Activated naive CD4-positive, alpha-beta T cell treated with anti-CD3 and anti-CD28 coated beads, Interleukin-2, amount 50 U/mL, for 16 hours (primary cell): ENCODE measurements around the gene CCT3.
"Not testable (repeated sequence)": the region's sequence is repeated elsewhere in the genome, so short reads cannot be mapped to it uniquely, and the experiment has no call there.

ENCODE experiments used
- DNase-seq: peaks from one replicate; pipeline ENCODE4 v3.0.0-alpha.2; 2020

The CCT3 gene

DNA sequence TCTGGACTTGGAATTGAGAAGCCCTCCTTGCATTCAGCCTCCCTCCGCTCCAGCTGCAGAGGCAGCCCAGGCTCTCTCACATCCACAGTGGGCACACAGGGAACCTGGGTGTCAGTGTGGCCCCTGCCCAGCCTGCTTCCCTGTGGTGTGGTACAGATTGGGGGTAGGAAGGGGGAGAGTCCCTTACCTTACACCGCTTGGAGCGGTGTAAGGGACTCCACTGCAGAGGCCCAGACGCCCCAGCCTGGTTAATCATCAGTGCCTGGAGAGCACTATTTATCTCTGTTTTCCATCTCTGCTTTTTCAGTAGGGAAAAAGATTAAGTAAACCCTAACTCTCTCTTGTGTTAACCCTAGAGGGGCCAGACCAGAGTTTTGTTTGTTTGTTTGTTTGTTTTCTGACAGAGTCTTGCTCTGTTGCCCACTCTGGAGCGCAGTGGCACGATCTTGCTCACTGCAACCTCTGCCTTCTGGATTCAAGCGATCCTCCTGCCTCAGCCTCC, 30.1 kb upstream of the CCT3 start:
- DNase-seq: no peak

DNA sequence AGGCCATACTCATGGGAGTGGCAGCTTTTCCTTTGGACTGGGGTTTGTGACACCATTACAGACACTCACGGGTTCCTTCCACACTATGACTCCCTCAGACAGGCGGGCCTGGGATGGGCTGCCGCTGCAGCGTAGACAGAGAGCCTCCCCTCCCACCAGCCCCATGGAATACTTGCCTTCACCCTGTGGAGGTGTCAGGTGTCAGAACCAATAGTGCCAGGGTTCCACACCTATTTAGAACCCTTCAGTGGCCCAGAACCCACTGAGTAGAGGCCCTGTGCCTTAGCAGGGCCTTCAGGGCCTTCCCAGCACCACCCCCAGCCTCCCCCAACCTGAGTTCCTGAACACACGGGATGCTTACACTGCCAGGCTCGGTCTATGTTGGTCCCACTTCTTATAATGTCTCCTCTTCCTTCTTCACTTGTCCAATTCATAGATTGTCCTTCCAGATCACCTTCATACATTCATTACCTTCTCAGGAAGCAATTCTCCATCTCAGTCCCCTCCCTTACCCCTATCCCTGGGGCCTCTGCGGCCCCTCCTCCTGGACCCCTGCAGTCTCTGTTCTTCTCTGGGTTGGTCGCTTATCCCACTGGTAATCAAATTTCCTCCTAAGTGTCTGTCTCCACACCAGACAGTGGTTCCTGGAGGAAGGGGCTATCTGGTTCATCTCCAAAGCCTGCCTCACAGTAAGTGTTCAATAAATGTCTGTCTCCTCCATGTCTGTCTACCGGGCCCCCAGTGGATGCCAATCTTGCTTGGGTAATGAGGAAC, 29.5 kb upstream of the CCT3 start:
- no peak for DNase-seq

DNA sequence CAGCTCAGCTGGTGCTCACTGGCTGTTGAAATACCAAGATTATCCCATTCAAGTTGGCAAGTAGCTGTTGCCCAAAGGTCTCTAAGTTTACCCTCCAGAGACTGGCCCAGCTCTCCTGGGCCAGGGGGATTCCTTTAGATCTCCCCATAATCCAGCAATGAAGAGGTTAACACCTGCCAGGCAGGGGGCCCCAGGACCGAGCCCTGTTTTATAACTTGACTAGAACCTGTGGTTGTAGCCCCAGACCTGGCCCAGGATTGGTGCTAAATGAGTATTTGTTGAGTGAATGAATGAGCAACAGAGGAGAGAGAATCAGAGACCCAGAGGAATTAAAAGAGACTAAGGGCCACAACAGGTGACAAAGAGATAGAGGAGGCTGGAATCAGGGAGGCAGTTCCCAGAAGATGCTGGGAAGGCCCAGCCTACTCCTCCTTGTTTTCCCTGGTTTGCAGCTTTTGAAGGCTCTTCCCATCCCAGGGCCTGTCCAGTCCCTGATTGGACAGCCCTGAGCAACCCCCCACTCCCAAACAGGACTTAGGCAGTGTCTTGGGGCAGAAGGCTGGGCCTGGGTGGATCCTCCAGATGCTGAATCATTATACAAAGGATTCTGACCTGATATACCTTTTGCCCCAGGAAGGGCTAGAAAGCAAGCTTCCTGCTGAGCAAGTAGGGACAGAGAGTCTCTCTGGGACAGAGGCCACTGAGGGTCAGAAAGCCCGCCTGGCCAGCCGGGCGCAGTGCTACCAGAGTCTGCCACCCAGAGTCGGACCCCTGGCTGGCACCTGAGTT, 28.5 kb upstream of the CCT3 start:
- DNase-seq: no peak

DNA sequence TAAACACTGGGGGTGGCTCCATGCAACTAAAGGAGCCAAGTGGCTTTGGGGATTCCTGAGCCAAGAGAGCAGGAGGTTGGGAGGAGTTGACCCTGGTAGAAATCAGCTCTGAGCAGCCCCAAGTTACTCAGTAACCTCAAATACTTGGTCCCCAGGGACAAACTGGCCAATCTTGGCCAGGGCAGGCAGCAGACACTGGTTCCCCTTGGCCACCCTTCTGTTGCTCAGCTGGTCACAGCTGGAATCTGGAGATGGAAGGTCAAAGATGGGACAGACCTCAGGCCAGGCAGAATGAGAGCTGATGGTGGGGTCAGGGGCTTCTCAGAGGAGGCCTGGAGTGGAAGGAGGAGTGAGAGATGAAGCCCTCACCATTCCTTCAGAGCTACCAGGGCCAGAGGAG, 27.7 kb upstream of the CCT3 start:
- no peak for DNase-seq

DNA sequence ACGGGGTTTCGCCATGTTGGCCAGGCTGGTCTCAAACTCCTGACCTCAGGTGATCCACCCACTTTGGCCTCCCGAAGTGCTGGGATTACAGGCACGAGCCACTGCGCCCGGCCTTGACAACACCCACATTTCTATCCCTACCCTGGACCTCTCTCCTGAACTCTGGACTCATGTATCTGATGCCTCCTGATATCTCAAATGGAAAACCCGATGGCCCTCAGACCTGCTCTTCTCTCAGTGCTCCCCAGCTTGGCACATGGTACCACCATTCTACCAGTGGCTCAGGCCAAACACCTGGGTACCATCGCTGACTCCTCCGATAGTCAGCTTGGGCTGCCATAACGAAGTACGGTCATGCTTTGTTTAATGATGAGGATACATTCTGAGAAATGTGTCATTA, 22.4 kb upstream of the CCT3 start:
- DNase-seq: no peak

DNA sequence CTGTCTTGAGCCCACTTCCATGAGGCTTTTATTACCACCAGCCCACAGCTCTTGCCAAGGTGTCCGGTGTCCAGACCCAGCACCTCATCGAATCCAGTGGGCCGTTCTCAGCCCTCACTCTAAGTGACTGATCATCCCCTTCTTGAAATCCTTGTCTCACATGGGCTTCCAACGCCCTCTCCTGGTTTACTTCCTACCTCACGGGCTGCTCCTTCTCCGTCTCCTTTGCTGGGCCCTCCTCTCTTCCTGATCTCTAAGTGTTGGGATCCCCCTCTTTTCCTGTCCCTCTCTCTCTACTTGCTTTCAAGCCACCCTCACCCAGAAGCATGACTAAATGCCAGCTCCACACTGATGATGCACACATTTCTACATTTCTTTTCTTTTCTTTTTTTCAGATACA, 21.9 kb upstream of the CCT3 start:
- DNase-seq: no peak

DNA sequence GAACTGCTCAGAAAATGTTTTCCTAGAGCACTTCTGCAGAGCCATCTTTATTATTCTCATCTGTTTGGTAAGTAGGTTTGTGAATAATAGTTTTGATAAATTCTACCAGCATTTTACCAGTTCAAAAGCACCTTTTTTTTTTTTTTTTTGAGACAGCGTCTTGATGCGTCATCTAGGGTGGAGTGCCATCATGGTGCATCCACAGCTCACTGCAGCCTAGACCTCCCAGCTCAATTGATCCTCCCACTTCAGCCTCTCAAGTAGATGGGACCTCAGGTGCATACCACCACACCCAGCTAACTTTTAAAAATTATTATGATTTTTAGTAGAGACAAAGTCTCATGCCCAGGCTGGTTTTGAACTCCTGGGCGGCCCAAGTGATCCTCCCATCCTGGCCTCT, 21.2 kb upstream of the CCT3 start:
- no peak for DNase-seq

DNA sequence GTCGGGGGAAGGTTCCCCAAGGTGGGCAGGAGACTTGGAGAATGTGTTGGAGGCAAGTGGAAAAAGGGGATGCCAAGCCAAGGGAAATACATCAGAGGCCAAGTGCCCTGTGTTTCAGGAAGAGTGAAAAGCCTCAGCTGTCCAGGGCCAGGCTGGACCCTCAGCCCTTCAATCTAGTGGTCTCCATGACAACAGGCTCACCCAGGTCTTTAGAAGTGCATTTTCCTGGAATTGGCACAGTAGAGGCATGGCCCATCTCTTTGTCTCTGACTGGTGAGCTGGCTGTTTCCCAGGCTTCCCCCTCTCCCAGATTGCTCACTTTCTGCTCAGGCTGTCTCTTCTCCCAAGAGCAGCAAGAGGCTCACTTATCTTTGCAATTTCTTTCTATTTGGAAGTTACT, 20.5 kb upstream of the CCT3 start:
- no peak for DNase-seq

DNA sequence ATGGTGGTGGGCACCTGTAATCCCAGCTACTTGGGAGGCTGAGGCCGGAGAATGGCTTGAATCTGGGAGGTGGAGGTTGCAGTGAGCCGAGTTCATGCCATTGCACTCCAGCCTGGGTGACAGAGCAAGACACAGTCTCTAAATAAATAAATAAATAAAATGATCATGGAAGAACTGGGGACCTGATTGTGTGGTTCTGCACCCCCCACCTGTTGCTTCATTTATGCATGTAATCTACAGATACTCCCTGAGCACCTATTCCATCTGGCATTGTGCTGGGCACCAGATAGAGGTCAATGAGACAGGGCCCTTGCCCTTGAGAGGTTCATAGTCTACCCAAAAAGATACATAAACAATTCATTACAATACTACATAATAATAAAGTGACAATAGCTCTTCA, 19.9 kb upstream of the CCT3 start:
- DNase-seq: no peak

DNA sequence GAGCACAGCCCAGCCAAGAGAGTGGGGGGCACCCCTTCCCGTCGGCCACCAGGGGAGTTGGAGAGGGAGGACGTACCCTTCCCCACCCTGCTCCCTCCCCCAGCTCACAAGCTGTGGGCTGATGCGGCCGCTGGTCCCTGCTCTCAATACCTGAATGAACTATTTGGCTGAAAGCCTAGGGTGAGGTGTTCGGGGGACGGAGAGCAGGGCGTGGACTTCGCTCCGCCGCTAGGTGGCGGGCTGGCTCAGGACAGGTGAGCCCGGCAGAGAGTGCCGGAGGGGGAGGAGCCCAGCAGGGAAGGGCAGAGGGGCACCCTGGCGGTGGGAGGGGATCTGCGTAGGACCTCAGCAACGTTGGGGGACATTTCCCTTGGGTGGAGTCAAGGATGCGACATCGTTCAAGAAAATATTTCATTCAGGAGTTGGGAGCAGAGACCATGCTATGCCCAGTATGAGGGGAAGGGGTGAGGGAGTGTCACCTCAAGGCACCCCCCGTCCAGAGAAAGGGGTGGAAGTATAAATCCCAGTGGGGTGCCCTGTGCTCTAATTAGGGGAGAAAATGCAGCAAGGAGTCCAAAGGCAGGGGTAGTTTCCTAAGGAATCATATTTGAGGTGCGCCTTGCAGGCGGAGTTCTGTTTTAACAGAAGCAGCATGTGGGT, 18.9 kb upstream of the CCT3 start:
- DNase-seq: peak; percentile 65

DNA sequence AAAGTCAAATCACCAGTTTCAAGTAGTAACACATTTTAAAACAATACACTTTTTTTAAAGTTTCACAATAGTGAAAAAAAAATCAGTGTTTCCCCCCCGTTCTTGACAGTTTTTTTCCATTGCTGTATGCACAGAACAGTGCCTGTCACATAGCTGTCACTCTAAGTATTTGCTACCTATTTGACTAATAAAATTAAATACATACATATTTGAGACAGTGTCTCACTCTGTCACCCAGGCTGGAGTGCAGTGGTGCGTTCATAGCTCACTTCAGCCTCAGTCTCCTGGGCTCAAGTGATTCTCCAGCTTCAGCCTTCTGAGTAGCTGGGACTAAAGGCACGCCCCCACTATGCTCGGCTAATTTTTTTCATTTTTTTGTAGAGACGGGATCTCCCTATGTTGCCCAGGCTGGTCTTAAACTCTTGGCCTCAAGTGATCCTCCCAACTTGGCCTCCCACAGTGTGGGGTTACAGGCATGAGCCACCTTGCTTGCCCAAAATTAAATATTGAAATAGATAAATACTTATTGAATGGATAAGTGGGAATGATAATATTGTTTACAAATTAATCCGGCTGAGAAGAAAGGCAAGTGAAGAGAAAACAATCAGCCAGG, 18.3 kb upstream of the CCT3 start:
- DNase-seq: no peak

DNA sequence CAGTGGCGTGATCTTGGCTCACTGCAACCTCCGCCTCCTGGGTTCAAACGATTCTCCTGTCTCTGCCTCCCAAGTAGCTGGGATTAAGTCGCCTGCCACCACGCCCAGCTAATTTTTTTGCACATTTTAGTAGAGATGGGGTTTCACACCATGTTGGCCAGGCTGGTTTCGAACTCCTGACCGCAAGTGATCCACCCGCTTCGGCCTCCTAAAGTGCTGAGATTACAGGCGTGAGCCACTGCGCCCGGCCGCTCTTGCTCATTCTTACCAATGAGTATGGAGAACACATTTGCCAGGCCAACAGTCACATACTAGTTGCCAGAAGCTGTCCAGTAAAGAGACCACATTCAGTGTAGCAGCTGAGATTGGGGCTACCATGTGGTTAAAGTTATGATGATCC, 14.4 kb upstream of the CCT3 start:
- DNase-seq: not testable (repeated sequence)

DNA sequence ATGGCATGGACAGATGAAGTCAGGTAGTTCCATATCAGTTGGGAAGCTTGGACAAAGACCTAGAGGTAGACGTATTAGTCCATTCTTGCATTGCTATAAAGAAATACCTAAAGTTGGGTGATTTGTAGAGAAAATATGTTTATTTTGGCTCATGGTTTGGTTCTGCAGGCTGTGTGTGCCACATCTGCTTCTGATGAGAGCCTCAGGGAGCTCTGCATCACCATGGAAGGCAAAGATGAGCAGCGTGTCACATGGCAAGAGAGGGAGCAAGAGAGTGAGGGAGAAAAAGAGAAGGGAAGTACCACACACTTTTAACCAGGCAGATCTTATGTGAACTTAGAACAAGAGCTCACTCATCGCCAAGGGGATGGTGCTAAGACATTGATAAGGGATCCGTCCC, 9.2 kb upstream of the CCT3 start:
- no peak for DNase-seq

DNA sequence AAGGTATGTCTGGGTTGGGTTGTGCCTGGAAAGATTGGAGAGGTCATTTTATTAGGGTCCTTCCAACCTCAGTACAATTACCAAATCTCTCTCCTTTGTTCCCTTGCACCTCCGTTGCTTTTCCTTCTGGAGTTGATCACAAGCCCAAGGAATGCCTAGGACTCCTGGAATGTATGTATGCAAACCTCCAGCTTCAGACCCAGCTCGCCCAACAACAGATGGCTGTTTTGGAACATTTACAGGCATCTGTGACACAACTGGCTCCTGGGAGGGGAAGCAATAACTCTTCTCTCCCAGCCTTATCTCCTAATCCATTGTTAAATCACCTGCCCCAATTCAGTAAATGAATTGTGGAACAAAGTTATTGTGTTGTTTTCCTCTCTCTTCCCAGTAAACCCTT, 8.5 kb upstream of the CCT3 start:
- DNase-seq: no peak

DNA sequence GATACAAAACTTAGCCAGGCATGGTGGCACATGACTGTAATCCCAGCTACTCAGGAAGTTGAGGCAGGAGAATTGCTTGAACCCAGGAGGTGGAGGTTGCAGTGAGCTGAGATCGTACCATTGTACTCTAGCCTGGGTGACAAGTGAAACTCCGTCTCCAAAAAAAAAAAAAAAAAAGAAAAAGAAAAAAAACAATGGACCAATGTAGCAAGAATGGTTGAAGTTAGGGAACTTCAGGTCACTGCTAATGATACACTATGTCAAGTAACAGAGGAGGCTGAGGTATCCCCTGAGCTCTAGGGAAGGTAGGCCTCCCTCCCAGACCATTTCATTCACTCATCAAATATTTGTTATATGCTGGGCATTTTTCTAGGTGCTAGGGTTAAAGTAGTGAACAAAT, 7.9 kb upstream of the CCT3 start:
- not testable (repeated sequence) for DNase-seq

DNA sequence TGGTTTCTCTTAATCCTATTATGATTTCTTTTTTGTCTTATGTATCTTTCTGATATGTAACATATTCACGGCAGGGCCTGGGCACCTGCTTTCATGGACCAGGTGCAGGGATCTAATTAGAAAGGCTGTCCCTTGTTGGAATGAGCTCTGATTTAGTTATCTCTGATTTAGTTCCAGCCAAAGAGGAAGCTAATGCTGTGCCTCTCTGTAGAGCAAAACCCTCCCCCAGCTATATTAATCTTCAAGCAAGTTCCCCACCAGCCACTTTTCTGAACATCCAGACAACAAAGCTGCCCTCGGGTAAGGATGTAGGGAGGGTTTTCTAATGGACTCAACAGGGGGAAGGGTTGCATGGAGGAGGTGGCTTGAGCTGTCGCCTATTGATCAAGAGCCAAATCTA, 6.3 kb upstream of the CCT3 start:
- DNase-seq: no peak

DNA sequence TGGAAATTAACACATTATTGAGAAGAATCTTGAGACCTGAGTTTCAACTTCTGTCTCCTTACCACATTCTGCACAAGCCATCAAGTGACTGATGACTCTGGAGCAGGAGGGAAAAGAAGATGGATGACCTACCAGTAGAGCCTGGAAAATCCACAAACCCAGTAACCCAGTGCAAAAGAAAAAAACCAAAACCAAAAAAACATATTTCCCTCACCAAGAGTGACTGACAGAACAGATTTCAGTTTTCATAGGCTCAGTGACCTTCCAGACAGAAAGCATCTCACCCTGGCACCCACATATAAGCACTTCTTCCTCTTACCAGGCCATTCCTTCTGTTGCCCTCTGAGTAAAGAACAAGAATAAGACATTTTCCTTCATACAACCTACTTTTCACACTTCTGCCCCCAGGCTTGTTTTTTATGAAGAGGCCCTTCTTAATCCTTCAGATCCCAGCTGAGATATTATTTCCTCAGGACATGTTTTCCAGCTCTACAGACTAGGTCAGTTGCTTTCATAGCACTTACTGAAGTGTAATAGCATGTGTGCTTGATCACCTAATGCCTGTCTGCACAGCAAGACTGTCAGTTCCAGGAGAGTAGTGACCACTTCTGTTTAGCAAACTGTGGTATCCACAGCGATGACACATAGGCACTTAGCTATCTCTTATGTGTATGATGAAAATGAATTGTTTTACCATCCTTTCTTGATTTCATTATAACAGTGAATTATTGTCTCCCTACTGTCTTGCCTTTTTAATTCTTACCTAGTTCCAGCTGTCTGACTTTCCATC, 4.3 kb upstream of the CCT3 start:
- DNase-seq: no peak

DNA sequence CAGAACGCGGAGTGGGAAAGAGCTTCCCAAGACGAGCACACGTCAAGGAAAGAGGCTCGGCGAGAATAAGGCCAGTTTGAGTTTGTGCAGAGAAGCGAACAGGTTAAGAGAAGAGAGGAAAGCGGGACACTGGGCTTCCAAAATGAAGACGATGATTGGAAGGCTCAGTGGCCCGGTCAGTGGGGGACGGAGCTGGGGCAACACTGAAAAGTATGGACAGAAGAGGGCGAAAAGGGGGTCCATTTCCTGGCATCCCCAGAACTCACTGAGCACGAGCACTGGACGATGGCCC, 258 bp downstream of the CCT3 start:
- DNase-seq: peak; percentile 31

DNA sequence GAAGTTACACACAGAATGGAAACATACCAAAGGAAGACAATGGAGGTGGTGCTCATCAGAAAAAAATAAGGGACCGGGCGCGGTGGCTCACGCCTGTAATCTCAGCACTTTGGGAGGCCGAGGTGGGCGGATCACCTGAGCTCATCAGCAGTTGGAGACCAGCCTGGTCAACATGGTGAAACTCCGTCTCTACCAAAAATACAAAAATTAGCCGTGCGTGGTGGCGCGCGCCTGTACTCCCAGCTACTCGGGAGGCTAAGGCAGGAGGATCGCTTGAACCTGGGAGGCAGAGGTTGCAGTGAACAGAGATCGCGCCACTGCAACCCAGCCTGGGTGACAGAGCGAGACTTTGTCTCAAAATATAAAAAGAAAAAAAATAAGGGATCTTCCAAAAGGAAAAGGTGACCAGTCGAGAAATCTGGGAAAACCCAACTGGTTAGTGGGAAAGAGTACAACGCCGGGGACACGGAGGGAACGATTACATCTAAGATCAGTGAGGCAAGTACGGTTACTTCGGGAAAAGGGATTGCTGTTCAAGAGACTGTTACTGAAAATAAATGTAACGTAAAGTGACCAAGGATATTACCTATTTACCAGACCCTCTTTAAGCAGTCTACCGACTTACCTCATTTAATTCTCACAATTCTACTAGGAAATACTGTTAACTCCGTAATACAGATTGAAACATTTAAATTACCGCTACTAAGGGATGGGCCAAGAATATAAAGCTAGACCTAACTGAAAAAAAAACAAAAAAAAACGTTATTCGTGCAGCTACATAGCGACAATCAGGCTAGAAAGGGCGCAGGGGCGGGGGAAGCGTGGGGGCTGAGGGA, 822 bp downstream of the CCT3 start:
- DNase-seq: no peak

DNA sequence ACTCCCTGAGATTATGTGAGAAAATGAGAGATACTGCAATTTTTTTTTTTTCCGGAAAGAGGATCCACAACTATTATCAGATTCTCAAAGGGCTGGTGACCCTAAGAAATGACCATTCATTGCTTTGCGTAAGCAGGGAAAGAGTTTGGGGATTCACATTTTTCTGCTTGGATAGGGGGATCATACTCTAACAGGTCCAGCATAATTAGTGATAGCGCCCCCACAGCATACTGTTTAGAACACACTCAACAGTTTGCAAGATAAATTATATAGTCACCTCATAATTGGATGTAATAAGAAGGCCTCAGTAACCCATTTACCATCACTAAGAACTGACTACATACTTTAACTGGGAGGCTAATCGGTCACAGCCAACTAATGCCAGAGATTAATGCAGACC, 1.9 kb downstream of the CCT3 start:
- no peak for DNase-seq

DNA sequence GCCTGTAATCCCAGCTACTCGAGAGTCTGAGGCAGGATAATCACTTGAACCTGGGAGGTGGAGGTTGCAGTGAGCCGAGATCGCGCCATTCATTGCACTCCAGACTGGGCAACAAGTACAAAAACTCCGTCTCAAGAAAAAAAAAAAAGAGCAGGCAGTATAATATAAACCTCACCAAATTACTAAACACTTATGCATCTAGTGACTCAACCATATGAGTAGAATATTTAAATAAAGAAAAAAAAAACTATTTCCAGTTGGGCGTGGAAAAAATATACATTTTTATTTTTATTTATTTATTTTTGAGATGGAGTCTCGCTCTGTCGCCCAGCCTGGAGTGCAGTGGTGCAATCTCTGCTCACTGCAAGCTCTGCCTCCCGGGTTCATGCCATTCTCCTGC, 14.9 kb downstream of the CCT3 start:
- not testable (repeated sequence) for DNase-seq

DNA sequence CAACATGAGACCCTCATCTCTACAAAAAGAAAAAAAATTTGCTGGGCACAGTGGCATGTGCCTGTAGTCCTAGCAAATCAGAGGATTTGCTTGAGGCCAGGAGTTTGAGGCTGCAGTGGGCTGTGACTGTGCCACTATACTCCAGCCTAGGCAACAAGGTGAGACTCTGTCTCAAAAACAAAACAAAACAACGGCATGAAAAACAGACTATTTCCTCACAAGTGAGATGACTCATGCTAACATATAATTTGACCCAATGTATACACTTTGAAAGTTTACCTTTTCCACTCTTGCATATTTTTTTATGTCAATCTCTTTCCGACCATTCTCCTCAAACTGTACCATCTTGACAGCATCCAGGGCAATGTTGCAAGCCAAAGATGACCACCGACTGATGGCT, 17.5 kb downstream of the CCT3 start:
- no peak for DNase-seq
